NCI-H345 treated with DMSO at 0.1 percent for 48 hours (cell line): ENCODE results near the gene CHTOP.
"Not testable (repeated sequence)": the region's sequence is repeated elsewhere in the genome, so short reads cannot be mapped to it uniquely, and the experiment has no call there.

ENCODE experiments used
- DNase-seq: peaks from one replicate; lab custom pipeline; 2025; ENCODE audit not compliant: unreplicated experiment; lab: John Stamatoyannopoulos, UW

Gene CHTOP

GRCh38 chr1:153633754-153634665 lies at the start of gene CHTOP:
TSS of gene CHTOP (plus strand) at chr1:153634066. CDS start at chr1:153636589, 2,523 bp downstream.
- DNase-seq, result peak; percentile 100

GRCh38 chr1:153585006-153585405 lies 48.9 kb upstream of the CHTOP start:
- no peak for DNase-seq

- DNase-seq, result no peak
These were observed 47.5 kb upstream of the CHTOP start for GRCh38 chr1:153586347-153586746.

GRCh38 chr1:153587314-153587713 lies 46.6 kb upstream of the CHTOP start:
- no peak for DNase-seq

GRCh38 chr1:153588033-153588432 lies 45.8 kb upstream of the CHTOP start:
- not testable (repeated sequence) for DNase-seq

GRCh38 chr1:153588482-153588881 lies 45.4 kb upstream of the CHTOP start:
- no peak for DNase-seq

GRCh38 chr1:153592748-153593147 lies 41.1 kb upstream of the CHTOP start:
- DNase-seq, result no peak

GRCh38 chr1:153597206-153597605 lies 36.7 kb upstream of the CHTOP start:
- no peak for DNase-seq

- no peak for DNase-seq
These were observed 35.3 kb upstream of the CHTOP start for GRCh38 chr1:153598309-153599172.

GRCh38 chr1:153599847-153600246 lies 34.0 kb upstream of the CHTOP start:
- no peak for DNase-seq

GRCh38 chr1:153602749-153603148 lies 31.1 kb upstream of the CHTOP start:
- no peak for DNase-seq

- DNase-seq, result no peak
These were observed 27.7 kb upstream of the CHTOP start for GRCh38 chr1:153606194-153606593.

- no peak for DNase-seq
These were observed 26.5 kb upstream of the CHTOP start for GRCh38 chr1:153607381-153607780.

GRCh38 chr1:153608089-153608682 lies 25.7 kb upstream of the CHTOP start:
- no peak for DNase-seq

- DNase-seq, result no peak
These were observed 24.9 kb upstream of the CHTOP start for GRCh38 chr1:153608742-153609584.

GRCh38 chr1:153609585-153609907 lies 24.3 kb upstream of the CHTOP start:
- no peak for DNase-seq

- DNase-seq, result no peak
These were observed 23.5 kb upstream of the CHTOP start for GRCh38 chr1:153610334-153610733.

GRCh38 chr1:153610811-153611301 lies 23.0 kb upstream of the CHTOP start:
- no peak for DNase-seq

- no peak for DNase-seq
These were observed 22.5 kb upstream of the CHTOP start for GRCh38 chr1:153611356-153611755.

GRCh38 chr1:153612111-153612754 lies 21.6 kb upstream of the CHTOP start:
- DNase-seq, result no peak
